ENCODE results near the gene SUCLA2. TPM values are rescaled to one million over a fixed set of nuclear protein-coding genes. Genes with fewer than 3 reads are reported as not detected.
"Not testable (repeated sequence)": the region's sequence is repeated elsewhere in the genome, so short reads cannot be mapped to it uniquely, and the experiment has no call there.

SUCLA2 gene
- polyA plus RNA-seq, 1 donor, result 58.2 TPM

GRCh38 chr13:48029859-48030258, 28.8 kb upstream of the SUCLA2 start:
- WGBS (ENCODE audit: insufficient coverage, low lambda C conversion rate), result 0% methylated on average over 1 of the region's 2 CpGs
- Histone ChIP-seq H3K4me3 (ENCODE audit: low read length) (no peak overlapping the region), H3K4me1 (ENCODE audit: control insufficient read depth, insufficient read depth, low read length) (no peaks in the 10 kb centered on the region), H3K27me3 (ENCODE audit: control insufficient read depth, insufficient read depth, low read length) (no peaks in the 10 kb centered on the region), H3K27ac (ENCODE audit: low read length) (no peak overlapping the region), H3K36me3 (ENCODE audit: control insufficient read depth, insufficient read depth, low read length) (peaks cover 5% of the 10 kb centered on the region), H3K9me3 (ENCODE audit: control insufficient read depth, low read depth, low read length) (peaks cover 13% of the 10 kb centered on the region)
- DNase-seq, result no peak

DNA sequence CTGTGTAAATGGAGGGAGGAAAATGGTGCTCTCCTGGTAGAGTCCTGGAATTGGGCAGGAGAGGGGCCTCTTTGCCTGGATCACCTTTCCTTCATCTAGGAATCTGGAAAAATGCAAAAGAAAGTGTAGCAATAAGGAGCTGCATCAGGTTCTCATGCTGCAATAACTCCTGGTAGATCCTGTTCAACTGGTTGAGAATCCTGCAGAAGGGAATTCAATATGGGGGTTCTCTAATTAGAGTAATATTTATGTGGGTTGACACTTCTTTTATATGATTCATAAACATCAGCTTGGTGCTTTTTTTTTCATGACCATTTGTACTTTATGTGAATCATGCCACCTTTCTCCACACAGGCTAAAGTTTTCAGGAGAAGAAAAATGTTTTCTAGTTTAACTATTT, 27.0 kb upstream of the SUCLA2 start:
- no peak for DNase-seq
- peaks cover 13% of the 10 kb centered on the region for H3K9me3 ChIP-seq (ENCODE audit: control insufficient read depth, low read depth, low read length)

DNA sequence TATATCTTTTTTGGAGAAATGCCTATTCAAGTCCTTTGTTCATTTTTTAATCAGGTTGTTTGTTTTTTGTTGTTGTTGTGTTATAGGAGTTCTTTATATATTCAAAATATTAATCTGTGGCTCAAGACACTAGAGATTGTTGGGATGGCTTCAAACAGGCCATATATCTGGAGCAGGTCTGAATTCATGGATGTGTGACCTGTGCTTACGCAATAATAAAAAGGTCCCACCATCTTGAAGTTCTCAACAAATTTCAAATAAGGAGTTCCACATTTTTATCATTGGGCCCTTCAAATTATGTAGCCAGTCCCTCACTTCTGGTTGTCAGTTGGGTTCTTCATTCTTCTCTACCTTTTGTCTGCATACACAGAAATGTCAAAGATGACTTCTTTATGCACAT, 18.7 kb upstream of the SUCLA2 start:
- no peak for DNase-seq
- H3K36me3 ChIP-seq (ENCODE audit: control insufficient read depth, insufficient read depth, low read length), result peaks cover under 1% of the 10 kb centered on the region
- no peak overlapping the region for H3K4me3 ChIP-seq (ENCODE audit: low read length)
- H3K27ac ChIP-seq (ENCODE audit: low read length), result no peak overlapping the region
- H3K4me1 ChIP-seq (ENCODE audit: control insufficient read depth, insufficient read depth, low read length), result no peaks in the 10 kb centered on the region
- no peaks in the 10 kb centered on the region for H3K27me3 ChIP-seq (ENCODE audit: control insufficient read depth, insufficient read depth, low read length)
- WGBS (ENCODE audit: insufficient coverage, low lambda C conversion rate), result no CpG with 5 or more reads among the region's 1 CpG
- no peaks in the 10 kb centered on the region for H3K9me3 ChIP-seq (ENCODE audit: control insufficient read depth, low read depth, low read length)

More for the DNA sequence above, 27.0 kb upstream of the SUCLA2 start:
- Histone ChIP-seq H3K4me3 (ENCODE audit: low read length) (no peak overlapping the region), H3K36me3 (ENCODE audit: control insufficient read depth, insufficient read depth, low read length) (peaks cover 5% of the 10 kb centered on the region), H3K4me1 (ENCODE audit: control insufficient read depth, insufficient read depth, low read length) (no peaks in the 10 kb centered on the region), H3K27me3 (ENCODE audit: control insufficient read depth, insufficient read depth, low read length) (no peaks in the 10 kb centered on the region), H3K27ac (ENCODE audit: low read length) (no peak overlapping the region)

DNA sequence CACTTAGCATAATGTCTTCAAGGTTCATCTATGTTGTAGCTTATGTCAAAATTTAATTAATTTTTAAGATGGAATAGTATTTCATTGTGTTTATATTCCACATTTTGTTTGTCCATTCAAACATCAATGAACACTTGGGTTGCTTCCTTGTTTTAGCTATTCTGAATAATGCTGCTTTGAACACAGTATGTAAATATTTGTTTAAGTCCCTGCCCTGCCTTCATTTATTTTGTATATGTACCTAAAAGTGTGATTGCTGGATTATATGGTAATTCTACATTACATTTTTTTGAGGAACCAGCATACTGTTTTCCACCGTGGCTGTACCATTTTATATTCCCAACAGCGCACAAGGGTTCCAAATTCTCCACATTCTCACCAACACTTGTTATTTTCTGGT, 17.6 kb upstream of the SUCLA2 start:
- DNase-seq, result no peak
- WGBS (ENCODE audit: insufficient coverage, low lambda C conversion rate), result no CpG with 5 or more reads among the region's 2 CpGs
- no peaks in the 10 kb centered on the region for H3K27me3 ChIP-seq (ENCODE audit: control insufficient read depth, insufficient read depth, low read length)
- no peak overlapping the region for H3K4me3 ChIP-seq (ENCODE audit: low read length)
- H3K36me3 ChIP-seq (ENCODE audit: control insufficient read depth, insufficient read depth, low read length), result peaks cover 5% of the 10 kb centered on the region
- no peaks in the 10 kb centered on the region for H3K9me3 ChIP-seq (ENCODE audit: control insufficient read depth, low read depth, low read length)
- H3K4me1 ChIP-seq (ENCODE audit: control insufficient read depth, insufficient read depth, low read length), result no peaks in the 10 kb centered on the region
- no peak overlapping the region for H3K27ac ChIP-seq (ENCODE audit: low read length)

DNA sequence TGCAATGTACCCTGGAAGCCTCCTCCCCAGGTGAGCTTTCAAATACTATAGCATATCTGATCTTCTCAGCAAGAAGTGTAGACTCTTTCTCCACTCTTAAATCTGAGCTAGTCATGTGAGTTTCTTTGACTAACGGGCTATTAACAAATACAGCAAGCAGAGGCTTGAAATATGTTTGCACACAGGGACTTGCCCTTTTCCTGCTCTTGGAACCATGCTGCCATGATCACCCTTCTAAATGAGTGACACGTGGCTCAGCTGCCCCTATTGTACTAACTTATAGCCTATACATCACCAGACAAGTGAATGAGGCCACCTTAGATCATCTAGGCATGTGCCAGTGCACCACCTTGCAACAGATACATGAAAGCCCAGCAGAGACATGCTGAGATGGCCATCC, 13.3 kb upstream of the SUCLA2 start:
- WGBS (ENCODE audit: insufficient coverage, low lambda C conversion rate), result no CpG with 5 or more reads among the region's 2 CpGs
- H3K4me1 ChIP-seq (ENCODE audit: control insufficient read depth, insufficient read depth, low read length), result no peaks in the 10 kb centered on the region
- peaks cover 5% of the 10 kb centered on the region for H3K36me3 ChIP-seq (ENCODE audit: control insufficient read depth, insufficient read depth, low read length)
- H3K27me3 ChIP-seq (ENCODE audit: control insufficient read depth, insufficient read depth, low read length), result no peaks in the 10 kb centered on the region
- no peak overlapping the region for H3K27ac ChIP-seq (ENCODE audit: low read length)
- DNase-seq, result no peak
- no peaks in the 10 kb centered on the region for H3K9me3 ChIP-seq (ENCODE audit: control insufficient read depth, low read depth, low read length)
- H3K4me3 ChIP-seq (ENCODE audit: low read length), result no peak overlapping the region

DNA sequence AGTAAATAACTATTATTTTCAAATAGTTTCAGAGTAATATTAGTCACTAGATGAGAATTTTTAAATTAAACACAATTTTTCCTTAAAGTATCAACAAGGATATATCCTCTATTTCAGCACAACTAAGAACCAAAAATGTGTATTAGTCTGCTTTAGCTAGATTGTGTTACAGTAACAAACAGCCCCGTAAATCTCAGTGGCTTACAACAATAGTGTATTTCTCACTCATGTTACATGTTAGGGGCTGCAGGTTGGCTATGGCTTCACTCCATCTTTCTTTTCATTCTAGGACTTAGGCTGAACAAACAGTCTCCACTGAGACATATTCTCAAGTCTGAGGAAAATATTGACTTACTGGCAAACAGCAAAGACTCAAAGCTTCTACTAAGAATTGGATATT, 11.6 kb upstream of the SUCLA2 start:
- no CpG with 5 or more reads among the region's 1 CpG for WGBS (ENCODE audit: insufficient coverage, low lambda C conversion rate)
- Histone ChIP-seq H3K27me3 (ENCODE audit: control insufficient read depth, insufficient read depth, low read length) (no peaks in the 10 kb centered on the region), H3K4me1 (ENCODE audit: control insufficient read depth, insufficient read depth, low read length) (no peaks in the 10 kb centered on the region), H3K36me3 (ENCODE audit: control insufficient read depth, insufficient read depth, low read length) (peaks cover 5% of the 10 kb centered on the region), H3K9me3 (ENCODE audit: control insufficient read depth, low read depth, low read length) (no peaks in the 10 kb centered on the region), H3K4me3 (ENCODE audit: low read length) (no peak overlapping the region), H3K27ac (ENCODE audit: low read length) (no peak overlapping the region)
- no peak for DNase-seq

DNA sequence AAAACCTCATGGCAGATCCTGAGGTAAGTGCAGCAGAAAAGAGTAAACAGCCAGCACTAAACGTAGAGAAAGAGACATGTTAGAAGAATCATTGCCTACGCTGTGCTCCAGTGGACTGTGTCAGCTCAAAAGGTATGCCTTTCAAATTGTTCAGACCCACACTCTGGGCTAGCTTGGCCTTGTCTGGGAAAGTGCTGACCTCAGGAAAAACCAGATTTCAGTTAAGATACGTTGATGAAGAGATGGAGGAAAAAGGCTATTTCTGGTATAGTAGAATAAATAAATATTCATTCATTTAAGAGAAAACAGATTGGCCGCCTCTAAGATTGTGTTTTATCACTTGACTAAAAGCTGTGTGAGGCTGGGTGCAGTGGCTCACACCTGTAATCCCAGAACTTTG, 9.6 kb upstream of the SUCLA2 start:
- no peak for DNase-seq
- H3K4me3 ChIP-seq (ENCODE audit: low read length), result no peak overlapping the region
- WGBS (ENCODE audit: insufficient coverage, low lambda C conversion rate), result no CpG with 5 or more reads among the region's 4 CpGs

GRCh38 chr13:48009284-48009683, 8.2 kb upstream of the SUCLA2 start:
- Histone ChIP-seq H3K9me3 (ENCODE audit: control insufficient read depth, low read depth, low read length) (no peaks in the 10 kb centered on the region), H3K36me3 (ENCODE audit: control insufficient read depth, insufficient read depth, low read length) (peaks cover 2% of the 10 kb centered on the region), H3K4me3 (ENCODE audit: low read length) (no peak overlapping the region), H3K27me3 (ENCODE audit: control insufficient read depth, insufficient read depth, low read length) (no peaks in the 10 kb centered on the region), H3K27ac (ENCODE audit: low read length) (no peak overlapping the region), H3K4me1 (ENCODE audit: control insufficient read depth, insufficient read depth, low read length) (no peaks in the 10 kb centered on the region)
- no peak for DNase-seq
- WGBS (ENCODE audit: insufficient coverage, low lambda C conversion rate), result no CpG with 5 or more reads among the region's 1 CpG

More for the DNA sequence above, 9.6 kb upstream of the SUCLA2 start:
- no peaks in the 10 kb centered on the region for H3K27me3 ChIP-seq (ENCODE audit: control insufficient read depth, insufficient read depth, low read length)
- H3K9me3 ChIP-seq (ENCODE audit: control insufficient read depth, low read depth, low read length), result no peaks in the 10 kb centered on the region
- H3K4me1 ChIP-seq (ENCODE audit: control insufficient read depth, insufficient read depth, low read length), result no peaks in the 10 kb centered on the region
- H3K36me3 ChIP-seq (ENCODE audit: control insufficient read depth, insufficient read depth, low read length), result peaks cover 5% of the 10 kb centered on the region
- no peak overlapping the region for H3K27ac ChIP-seq (ENCODE audit: low read length)

DNA sequence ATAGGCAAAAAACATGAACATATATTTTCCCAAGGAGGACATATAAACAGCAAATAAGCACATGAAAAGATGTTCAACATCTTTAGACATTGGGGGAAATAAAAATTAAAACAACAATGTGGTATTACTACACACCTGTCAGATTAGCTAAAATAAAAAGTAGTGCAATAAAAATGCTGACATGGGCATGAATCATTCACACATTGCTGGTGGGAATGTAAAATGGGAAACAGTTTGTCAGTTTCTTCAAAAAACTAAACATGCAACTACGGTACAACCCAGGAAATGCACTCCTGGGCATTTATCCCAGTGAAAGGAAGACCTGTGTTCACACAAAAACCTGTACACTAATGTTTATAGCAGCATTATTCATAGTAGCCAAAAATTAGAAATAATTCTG, 5.3 kb upstream of the SUCLA2 start:
- WGBS (ENCODE audit: insufficient coverage, low lambda C conversion rate), result no CpG with 5 or more reads among the region's 1 CpG
- Histone ChIP-seq H3K27ac (ENCODE audit: low read length) (no peak overlapping the region), H3K4me3 (ENCODE audit: low read length) (no peak overlapping the region), H3K27me3 (ENCODE audit: control insufficient read depth, insufficient read depth, low read length) (no peaks in the 10 kb centered on the region), H3K4me1 (ENCODE audit: control insufficient read depth, insufficient read depth, low read length) (no peaks in the 10 kb centered on the region), H3K9me3 (ENCODE audit: control insufficient read depth, low read depth, low read length) (no peaks in the 10 kb centered on the region), H3K36me3 (ENCODE audit: control insufficient read depth, insufficient read depth, low read length) (peaks cover 2% of the 10 kb centered on the region)
- DNase-seq, result no peak

DNA sequence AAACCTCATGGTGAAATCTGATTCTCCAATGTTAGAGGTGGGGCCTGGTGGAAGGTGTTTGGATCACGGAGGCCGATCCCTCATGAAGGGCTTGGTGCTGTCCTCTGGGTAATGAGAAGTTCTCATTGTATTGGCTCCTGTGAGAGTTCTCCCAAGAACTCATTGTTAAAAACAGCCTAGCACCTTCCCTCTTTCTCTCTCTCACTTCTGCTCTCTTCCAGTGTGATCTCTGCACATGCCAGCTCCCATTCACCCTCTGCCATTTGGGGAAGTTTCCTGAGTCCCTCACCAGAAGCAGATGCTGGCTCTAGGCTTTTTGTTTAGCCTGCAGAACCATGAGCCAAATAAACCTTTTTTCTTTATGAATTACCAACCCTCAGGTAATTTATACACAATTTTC, 3.1 kb upstream of the SUCLA2 start:
- no peaks in the 10 kb centered on the region for H3K4me1 ChIP-seq (ENCODE audit: control insufficient read depth, insufficient read depth, low read length)
- no peaks in the 10 kb centered on the region for H3K27me3 ChIP-seq (ENCODE audit: control insufficient read depth, insufficient read depth, low read length)
- no peak overlapping the region for H3K27ac ChIP-seq (ENCODE audit: low read length)
- peaks cover 2% of the 10 kb centered on the region for H3K36me3 ChIP-seq (ENCODE audit: control insufficient read depth, insufficient read depth, low read length)
- no peaks in the 10 kb centered on the region for H3K9me3 ChIP-seq (ENCODE audit: control insufficient read depth, low read depth, low read length)
- no peak for DNase-seq
- no peak overlapping the region for H3K4me3 ChIP-seq (ENCODE audit: low read length)
- WGBS (ENCODE audit: insufficient coverage, low lambda C conversion rate), result no CpG with 5 or more reads among the region's 2 CpGs

DNA sequence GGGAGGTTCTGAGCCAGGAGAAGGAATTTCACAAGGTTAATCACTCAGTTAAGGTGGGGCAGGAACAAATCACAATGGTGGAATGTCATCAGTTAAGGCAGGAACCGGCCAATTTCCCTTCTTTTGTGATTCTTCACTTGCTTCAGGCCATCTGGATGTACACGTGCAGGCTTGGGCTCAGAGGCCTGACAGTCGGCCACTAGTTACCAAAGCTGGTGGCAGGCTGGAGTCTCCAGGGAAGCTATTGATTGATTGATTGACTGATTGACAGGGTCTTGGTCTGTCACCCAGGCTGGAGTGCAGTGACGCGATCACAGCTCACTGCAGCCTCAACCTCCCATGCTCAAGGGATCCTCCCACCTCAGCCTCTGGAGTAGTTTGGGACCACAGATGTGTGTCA, 926 bp upstream of the SUCLA2 start:
- H3K9me3 ChIP-seq (ENCODE audit: control insufficient read depth, low read depth, low read length); H3K27me3 ChIP-seq (ENCODE audit: control insufficient read depth, insufficient read depth, low read length); H3K27ac ChIP-seq (ENCODE audit: low read length); H3K4me3 ChIP-seq (ENCODE audit: low read length); H3K4me1 ChIP-seq (ENCODE audit: control insufficient read depth, insufficient read depth, low read length): not testable (repeated sequence)
- DNase-seq, result peak in 1 of 2 donors; percentile 27
- no CpG with 5 or more reads among the region's 5 CpGs for WGBS (ENCODE audit: insufficient coverage, low lambda C conversion rate)
- peaks cover 11% of the 10 kb centered on the region for H3K36me3 ChIP-seq (ENCODE audit: control insufficient read depth, insufficient read depth, low read length)

Data from large intestine (tissue), 3 donors.